ENCODE measurements around the gene TAT.
"Not testable (repeated sequence)": the region's sequence is repeated elsewhere in the genome, so short reads cannot be mapped to it uniquely, and the experiment has no call there.

The TAT gene

GRCh38 chr16:71584543-71585317 is 7.8 kb upstream of the TAT start:
- DNase-seq = no peak

- not testable (repeated sequence) for DNase-seq
Observed at GRCh38 chr16:71582553-71582848, 5.6 kb upstream of the TAT start.

- no peak for DNase-seq
Observed at GRCh38 chr16:71574702-71575101, 2.2 kb downstream of the TAT start.

- no peak for DNase-seq
Observed at GRCh38 chr16:71573387-71574094, 3.4 kb downstream of the TAT start.

- no peak for DNase-seq
Observed at GRCh38 chr16:71572497-71573116, 4.3 kb downstream of the TAT start.

GRCh38 chr16:71570144-71570543 is 6.7 kb downstream of the TAT start:
- DNase-seq = no peak

- no peak for DNase-seq
Observed at GRCh38 chr16:71569621-71570020, 7.3 kb downstream of the TAT start.

GRCh38 chr16:71568551-71568950 is 8.3 kb downstream of the TAT start:
- DNase-seq = no peak

- no peak for DNase-seq
Observed at GRCh38 chr16:71567931-71568330, 9.0 kb downstream of the TAT start.

- no peak for DNase-seq
Observed at GRCh38 chr16:71565812-71566700, 10.8 kb downstream of the TAT start.

GRCh38 chr16:71564335-71564967 is 12.4 kb downstream of the TAT start:
- DNase-seq = no peak

- DNase-seq = no peak
Observed at GRCh38 chr16:71562552-71562951, 14.3 kb downstream of the TAT start.

GRCh38 chr16:71561886-71562285 is 15.0 kb downstream of the TAT start:
- DNase-seq = not testable (repeated sequence)

GRCh38 chr16:71559855-71560254 is 17.0 kb downstream of the TAT start:
- DNase-seq = no peak

- no peak for DNase-seq
Observed at GRCh38 chr16:71557954-71558582, 18.8 kb downstream of the TAT start.

GRCh38 chr16:71557299-71557698 is 19.6 kb downstream of the TAT start:
- DNase-seq = no peak

- DNase-seq = no peak
Observed at GRCh38 chr16:71555230-71555891, 21.5 kb downstream of the TAT start.

GRCh38 chr16:71552698-71553503 is 24.0 kb downstream of the TAT start:
- DNase-seq = no peak

GRCh38 chr16:71547168-71547567 is 29.7 kb downstream of the TAT start:
- DNase-seq = no peak

GRCh38 chr16:71542377-71542776 is 34.5 kb downstream of the TAT start:
- DNase-seq = peak; percentile 62

- DNase-seq = no peak
Observed at GRCh38 chr16:71537643-71538042, 39.2 kb downstream of the TAT start.
